A549 treated with AZD9567 at 1 μM for 4 hours (cell line): Measurements from ENCODE around the gene DHTKD1. TPM values are rescaled to one million over a fixed set of nuclear protein-coding genes. Genes with fewer than 3 reads are reported as not detected.

Source experiments
- total RNA-seq: library from RNA; stranded (reverse); fragments of 200-300 nt; extraction: Qiagen RNA extraction; gene quantifications from 5 replicates; pipeline ENCODE4 v1.2.3, GENCODE V29; 2022; ENCODE audit not compliant: insufficient read depth

DHTKD1 gene, protein sequence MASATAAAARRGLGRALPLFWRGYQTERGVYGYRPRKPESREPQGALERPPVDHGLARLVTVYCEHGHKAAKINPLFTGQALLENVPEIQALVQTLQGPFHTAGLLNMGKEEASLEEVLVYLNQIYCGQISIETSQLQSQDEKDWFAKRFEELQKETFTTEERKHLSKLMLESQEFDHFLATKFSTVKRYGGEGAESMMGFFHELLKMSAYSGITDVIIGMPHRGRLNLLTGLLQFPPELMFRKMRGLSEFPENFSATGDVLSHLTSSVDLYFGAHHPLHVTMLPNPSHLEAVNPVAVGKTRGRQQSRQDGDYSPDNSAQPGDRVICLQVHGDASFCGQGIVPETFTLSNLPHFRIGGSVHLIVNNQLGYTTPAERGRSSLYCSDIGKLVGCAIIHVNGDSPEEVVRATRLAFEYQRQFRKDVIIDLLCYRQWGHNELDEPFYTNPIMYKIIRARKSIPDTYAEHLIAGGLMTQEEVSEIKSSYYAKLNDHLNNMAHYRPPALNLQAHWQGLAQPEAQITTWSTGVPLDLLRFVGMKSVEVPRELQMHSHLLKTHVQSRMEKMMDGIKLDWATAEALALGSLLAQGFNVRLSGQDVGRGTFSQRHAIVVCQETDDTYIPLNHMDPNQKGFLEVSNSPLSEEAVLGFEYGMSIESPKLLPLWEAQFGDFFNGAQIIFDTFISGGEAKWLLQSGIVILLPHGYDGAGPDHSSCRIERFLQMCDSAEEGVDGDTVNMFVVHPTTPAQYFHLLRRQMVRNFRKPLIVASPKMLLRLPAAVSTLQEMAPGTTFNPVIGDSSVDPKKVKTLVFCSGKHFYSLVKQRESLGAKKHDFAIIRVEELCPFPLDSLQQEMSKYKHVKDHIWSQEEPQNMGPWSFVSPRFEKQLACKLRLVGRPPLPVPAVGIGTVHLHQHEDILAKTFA
- 8.2 to 10.3 TPM (median 9.8 TPM) in 5 replicates for total RNA-seq

DNA sequence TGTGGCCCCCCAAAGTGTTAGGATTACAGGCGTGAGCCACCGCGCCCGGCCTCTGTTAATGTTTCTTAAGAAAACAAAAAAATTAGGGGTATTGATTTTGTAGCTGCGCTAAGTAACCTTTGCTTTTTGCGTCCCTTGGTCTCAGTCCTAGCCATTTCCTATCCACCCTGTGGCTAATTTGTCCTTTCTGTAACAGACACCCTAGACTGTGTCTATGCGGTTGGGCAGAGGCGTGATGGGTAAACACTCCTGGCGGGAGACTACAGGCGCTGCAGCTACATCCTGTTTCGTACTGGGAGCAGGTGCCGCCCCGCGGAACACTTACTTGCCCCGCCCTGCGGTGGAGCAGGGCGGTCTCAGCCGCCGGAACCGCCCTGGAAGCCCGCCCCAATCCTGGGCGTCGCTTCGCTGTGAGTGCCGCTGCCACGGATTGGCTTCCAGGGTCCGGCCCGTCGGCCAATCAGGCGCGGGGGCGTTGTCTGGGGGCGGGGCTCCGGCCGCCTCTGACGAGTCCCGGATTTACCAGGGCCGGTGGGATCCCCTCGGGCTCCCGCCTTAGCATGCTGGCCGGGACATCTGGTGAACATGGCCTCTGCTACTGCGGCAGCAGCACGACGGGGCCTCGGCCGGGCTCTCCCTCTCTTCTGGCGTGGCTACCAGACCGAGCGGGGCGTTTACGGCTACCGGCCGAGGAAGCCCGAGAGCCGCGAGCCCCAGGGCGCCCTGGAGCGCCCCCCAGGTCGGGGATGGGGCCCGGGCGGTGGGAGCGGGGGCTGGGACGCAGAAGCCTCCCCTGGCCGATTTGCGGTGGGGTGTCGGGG is at the start of gene DHTKD1:
Gene DHTKD1, plus strand, starts transcription at position 506 of the 821 bp plus-strand sequence. Its CDS starts 80 bp downstream, at position 586.

DNA sequence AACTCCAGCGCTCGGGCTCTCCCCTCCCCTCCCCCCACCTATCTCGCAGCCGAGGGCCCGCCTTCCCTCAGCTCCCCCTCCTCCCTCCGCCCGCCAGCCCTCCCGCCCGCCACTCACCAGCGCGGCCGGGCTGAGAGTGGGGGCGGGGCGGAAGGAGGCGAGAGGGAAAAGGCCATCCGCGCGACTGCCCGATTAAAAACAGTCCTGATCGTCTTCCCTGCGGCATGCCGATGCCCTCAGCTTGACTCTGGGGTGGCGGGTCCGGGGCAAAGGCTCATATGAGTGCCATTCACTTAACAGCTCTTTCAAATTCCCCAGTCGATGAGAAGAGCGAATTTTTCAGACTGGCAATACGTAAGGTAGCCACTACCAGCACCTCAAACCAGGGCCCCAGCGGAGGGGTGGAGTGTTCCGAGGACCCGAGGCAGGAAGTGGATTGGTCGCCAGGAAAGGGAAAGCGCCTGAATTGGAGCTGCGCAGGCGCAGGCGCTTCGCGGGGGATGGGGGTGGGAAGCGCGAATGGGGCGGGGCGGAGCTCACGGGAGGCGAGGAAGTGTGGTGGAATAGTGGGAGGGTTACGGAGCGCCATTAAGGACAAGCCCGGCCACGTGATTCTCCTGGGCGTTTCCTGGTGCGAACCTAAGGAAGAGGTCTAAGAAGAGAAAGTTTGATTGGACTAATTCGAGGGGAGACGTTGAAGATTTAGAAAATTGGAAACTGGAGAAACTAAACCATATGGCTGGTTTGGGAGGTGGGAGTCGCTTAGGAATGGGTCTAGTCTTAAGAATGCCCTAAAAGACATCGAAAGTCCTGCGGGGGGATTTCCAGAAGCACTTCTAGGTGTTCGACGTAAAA is 25.7 kb upstream of the DHTKD1 start, which contains the start of gene UPF2:
Gene UPF2, minus strand, starts transcription at position 13 of the 855 bp plus-strand sequence. CDS start 7,386 bp downstream, outside the sequence.

GRCh38 chr10:12129222-12130111 is 60.7 kb downstream of the DHTKD1 start, which contains the start of gene SEC61A2:
Gene SEC61A2 (plus strand): TSS chr10:12129677. CDS start chr10:12129788, 111 bp downstream.

Other genes with a start within 250 kb of the DHTKD1 start
- 36.5 to 39.4 TPM (median 37.9 TPM) in 5 replicates for gene PROSER2, start 245.6 kb upstream of the DHTKD1 start, total RNA-seq
- gene UPF2, start 26.1 kb upstream of the DHTKD1 start, total RNA-seq = 12.5 to 13.7 TPM (median 13.3 TPM) in 5 replicates
- gene SEC61A2, start 60.7 kb downstream of the DHTKD1 start, total RNA-seq = 11.2 to 13.0 TPM (median 12.0 TPM) in 5 replicates
- gene NUDT5, start 126.9 kb downstream of the DHTKD1 start, total RNA-seq = 130 to 187 TPM (median 136 TPM) in 5 replicates
- gene CDC123, start 127.2 kb downstream of the DHTKD1 start, total RNA-seq = 125 to 178 TPM (median 127 TPM) in 5 replicates